ENCODE measurements around the gene TBK1.

TBK1 gene

GRCh38 chr12:64451687-64452558, at the start of gene TBK1:
TBK1 (plus strand) TSS chr12:64452120; CDS start chr12:64455871, 3,751 bp downstream.
- peak; percentile 84 for DNase-seq (ENCODE audit: low spot score)

GRCh38 chr12:64402181-64402580, 49.7 kb upstream of the TBK1 start:
- DNase-seq (ENCODE audit: low spot score), result no peak

GRCh38 chr12:64403707-64404469, 48.0 kb upstream of the TBK1 start, which contains the start of gene XPOT:
XPOT (plus strand) TSS chr12:64404392; CDS start chr12:64410036, 5,644 bp downstream.
- DNase-seq (ENCODE audit: low spot score), result peak; percentile 92

GRCh38 chr12:64404470-64405256, 47.3 kb upstream of the TBK1 start:
- peak; percentile 39 for DNase-seq (ENCODE audit: low spot score)

- DNase-seq (ENCODE audit: low spot score), result no peak
Observed at GRCh38 chr12:64407342-64408223, 44.3 kb upstream of the TBK1 start.

- DNase-seq (ENCODE audit: low spot score), result no peak
Observed at GRCh38 chr12:64411427-64411826, 40.5 kb upstream of the TBK1 start.

GRCh38 chr12:64412459-64412858, 39.5 kb upstream of the TBK1 start:
- no peak for DNase-seq (ENCODE audit: low spot score)

GRCh38 chr12:64413884-64414283, 38.0 kb upstream of the TBK1 start:
- no peak for DNase-seq (ENCODE audit: low spot score)

GRCh38 chr12:64418209-64418608, 33.7 kb upstream of the TBK1 start:
- no peak for DNase-seq (ENCODE audit: low spot score)

GRCh38 chr12:64419696-64420095, 32.2 kb upstream of the TBK1 start:
- DNase-seq (ENCODE audit: low spot score), result no peak

GRCh38 chr12:64427988-64428387, 23.9 kb upstream of the TBK1 start:
- DNase-seq (ENCODE audit: low spot score), result no peak

GRCh38 chr12:64428956-64429355, 23.0 kb upstream of the TBK1 start:
- no peak for DNase-seq (ENCODE audit: low spot score)

- DNase-seq (ENCODE audit: low spot score), result no peak
Observed at GRCh38 chr12:64430886-64431285, 21.0 kb upstream of the TBK1 start.

GRCh38 chr12:64431791-64432190, 20.1 kb upstream of the TBK1 start:
- no peak for DNase-seq (ENCODE audit: low spot score)

- DNase-seq (ENCODE audit: low spot score), result no peak
Observed at GRCh38 chr12:64433915-64434314, 18.0 kb upstream of the TBK1 start.

- no peak for DNase-seq (ENCODE audit: low spot score)
Observed at GRCh38 chr12:64440100-64440499, 11.8 kb upstream of the TBK1 start.

GRCh38 chr12:64445490-64445889, 6.4 kb upstream of the TBK1 start:
- DNase-seq (ENCODE audit: low spot score), result no peak

GRCh38 chr12:64446295-64446694, 5.6 kb upstream of the TBK1 start:
- DNase-seq (ENCODE audit: low spot score), result no peak

- DNase-seq (ENCODE audit: low spot score), result no peak
Observed at GRCh38 chr12:64450057-64450640, 1.8 kb upstream of the TBK1 start.

- DNase-seq (ENCODE audit: low spot score), result peak; percentile 27
Observed at GRCh38 chr12:64450711-64451486, 1.0 kb upstream of the TBK1 start.

Data from globus pallidus (tissue), 1 donor.